ENCODE results near the gene SLC22A2. TPM values are rescaled to one million over a fixed set of nuclear protein-coding genes. Genes with fewer than 3 reads are reported as not detected.

SLC22A2 gene
- polyA plus RNA-seq, 1 donor, result 0.04 TPM

GRCh38 chr6:160170018-160170680 is 88.5 kb downstream of the SLC22A2 start:
- Histone ChIP-seq H3K4me1 (ENCODE audit: control insufficient read depth, insufficient read depth, low read length) (peaks cover 21% of the 10 kb centered on the region), H3K9me3 (ENCODE audit: control insufficient read depth, low read depth, low read length) (no peaks in the 10 kb centered on the region), H3K27me3 (ENCODE audit: control insufficient read depth, insufficient read depth, low read length) (no peaks in the 10 kb centered on the region), H3K27ac (ENCODE audit: low read length) (no peak overlapping the region), H3K36me3 (ENCODE audit: control insufficient read depth, insufficient read depth, low read length) (no peaks in the 10 kb centered on the region), H3K4me3 (ENCODE audit: low read length) (no peak overlapping the region)
- no peak for DNase-seq
- WGBS (ENCODE audit: insufficient coverage, low lambda C conversion rate), result 44% methylated on average over 2 of the region's 6 CpGs

GRCh38 chr6:160167604-160168399 is 90.8 kb downstream of the SLC22A2 start:
- Histone ChIP-seq H3K4me1 (ENCODE audit: control insufficient read depth, insufficient read depth, low read length) (peaks cover 21% of the 10 kb centered on the region), H3K36me3 (ENCODE audit: control insufficient read depth, insufficient read depth, low read length) (no peaks in the 10 kb centered on the region), H3K27me3 (ENCODE audit: control insufficient read depth, insufficient read depth, low read length) (no peaks in the 10 kb centered on the region), H3K9me3 (ENCODE audit: control insufficient read depth, low read depth, low read length) (no peaks in the 10 kb centered on the region), H3K4me3 (ENCODE audit: low read length) (no peak overlapping the region), H3K27ac (ENCODE audit: low read length) (peak overlapping the region; percentile 85)
- WGBS (ENCODE audit: insufficient coverage, low lambda C conversion rate), result no CpG with 5 or more reads among the region's 7 CpGs
- peak; percentile 64 to 87 for DNase-seq

Other genes starting within 250 kb of the SLC22A2 start
- gene SLC22A1, start 137.0 kb downstream of the SLC22A2 start, polyA plus RNA-seq, result 0.57 TPM
- 2.5 TPM for gene SLC22A3, start 89.6 kb upstream of the SLC22A2 start, polyA plus RNA-seq

Measured in large intestine (tissue), 3 donors.